Thoracic aorta (tissue), 2 donors: ENCODE data around the gene MAP1B. TPM values are rescaled to one million over a fixed set of nuclear protein-coding genes. Genes with fewer than 3 reads are reported as not detected.

Source experiments
- ATAC-seq: fragments of 150-250 bp; one replicate; pipeline ENCODE4 v1.8.0; 2017; ENCODE audit warnings: low read depth; ENCODE audit not compliant: insufficient number of reproducible peaks, low FRiP score
- DNase-seq: peaks from one replicate; pipeline ENCODE4 v3.0.0-alpha.2; 2020; ENCODE audit warnings: low spot score
- H3K27ac ChIP-seq, 2 donors: fragments of 200-600 bp; sonication (generic); 1 replicate in 1 of 2; 2 replicates in 1 of 2; pipeline ENCODE4 v1.5.1; 2016; ENCODE audit warnings: mild to moderate bottlenecking in 2 of 2, moderate library complexity in 2 of 2
- H3K27me3 ChIP-seq: fragments of 200-600 bp; sonication (generic); replicated peaks from 2 replicates; pipeline ENCODE4 v1.6.0; 2016; ENCODE audit warnings: mild to moderate bottlenecking; ENCODE audit not compliant: insufficient read depth
- H3K36me3 ChIP-seq: fragments of 200-600 bp; sonication (generic); one replicate; pipeline ENCODE4 v1.5.1; 2016
- H3K4me1 ChIP-seq, 2 donors: fragments of 200-600 bp; sonication (generic); 1 replicate in 1 of 2; 2 replicates in 1 of 2; pipeline versions ENCODE4 v1.5.1 to v1.6.0; 2016; ENCODE audit warnings: low read depth in 2 of 2, mild to moderate bottlenecking in 1 of 2; ENCODE audit not compliant: control insufficient read depth in 1 of 2
- H3K4me3 ChIP-seq: fragments of 200-600 bp; sonication (generic); 2 replicates; pipeline ENCODE4 v1.5.1; 2016; ENCODE audit warnings: mild to moderate bottlenecking
- H3K9me3 ChIP-seq: fragments of 200-600 bp; sonication (generic); 2 replicates; pipeline ENCODE4 v1.5.1; 2016
- total RNA-seq, 2 donors: library from RNA; depleted of rRNA; stranded (reverse); fragments of >200 nt; gene quantifications; one replicate each; pipeline versions ENCODE4 v1.1.0 to v1.2.3, GENCODE V29; 2016
- TF ChIP-seq, protein P1 (sequence below): fragments of 200-600 bp; sonication (generic); IDR thresholded peaks from one replicate; pipeline ENCODE4 v1.5.1; 2019; ENCODE audit warnings: antibody characterized with exemption

The MAP1B gene
- total RNA-seq, 2 donors from 2014 or later: 616 to 1,045 TPM

DNA sequence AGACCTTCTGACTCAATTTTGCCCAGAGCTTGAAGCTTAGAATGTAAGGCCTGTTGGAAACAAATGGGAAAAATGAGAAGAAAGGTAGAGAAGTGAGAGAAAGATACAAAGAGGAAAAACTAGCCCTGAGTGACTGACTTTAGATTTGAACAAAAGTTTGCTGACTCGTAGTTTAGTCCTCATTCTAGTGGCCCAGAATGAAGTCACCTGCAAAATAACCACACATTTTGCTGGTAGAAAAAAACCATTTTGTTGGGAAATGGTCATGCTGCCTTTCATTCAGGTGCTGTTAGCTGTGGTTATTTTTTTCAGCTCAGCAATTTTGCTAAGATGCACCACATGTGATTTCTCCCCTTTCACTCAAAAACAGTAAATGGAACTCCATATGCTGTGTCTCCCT is 113.8 kb downstream of the MAP1B start:
- Histone ChIP-seq H3K27ac (no peak overlapping the region), H3K36me3 (peaks cover 25% of the 10 kb centered on the region), H3K27me3 (no peaks in the 10 kb centered on the region), H3K4me1 (peaks cover 0 to 5% of the 10 kb centered on the region in 2 donors), H3K9me3 (no peaks in the 10 kb centered on the region), H3K4me3 (no peak overlapping the region)
- DNase-seq: no peak
- TF ChIP-seq, protein P1, sequence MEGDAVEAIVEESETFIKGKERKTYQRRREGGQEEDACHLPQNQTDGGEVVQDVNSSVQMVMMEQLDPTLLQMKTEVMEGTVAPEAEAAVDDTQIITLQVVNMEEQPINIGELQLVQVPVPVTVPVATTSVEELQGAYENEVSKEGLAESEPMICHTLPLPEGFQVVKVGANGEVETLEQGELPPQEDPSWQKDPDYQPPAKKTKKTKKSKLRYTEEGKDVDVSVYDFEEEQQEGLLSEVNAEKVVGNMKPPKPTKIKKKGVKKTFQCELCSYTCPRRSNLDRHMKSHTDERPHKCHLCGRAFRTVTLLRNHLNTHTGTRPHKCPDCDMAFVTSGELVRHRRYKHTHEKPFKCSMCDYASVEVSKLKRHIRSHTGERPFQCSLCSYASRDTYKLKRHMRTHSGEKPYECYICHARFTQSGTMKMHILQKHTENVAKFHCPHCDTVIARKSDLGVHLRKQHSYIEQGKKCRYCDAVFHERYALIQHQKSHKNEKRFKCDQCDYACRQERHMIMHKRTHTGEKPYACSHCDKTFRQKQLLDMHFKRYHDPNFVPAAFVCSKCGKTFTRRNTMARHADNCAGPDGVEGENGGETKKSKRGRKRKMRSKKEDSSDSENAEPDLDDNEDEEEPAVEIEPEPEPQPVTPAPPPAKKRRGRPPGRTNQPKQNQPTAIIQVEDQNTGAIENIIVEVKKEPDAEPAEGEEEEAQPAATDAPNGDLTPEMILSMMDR: no peak
- no peak for ATAC-seq

DNA sequence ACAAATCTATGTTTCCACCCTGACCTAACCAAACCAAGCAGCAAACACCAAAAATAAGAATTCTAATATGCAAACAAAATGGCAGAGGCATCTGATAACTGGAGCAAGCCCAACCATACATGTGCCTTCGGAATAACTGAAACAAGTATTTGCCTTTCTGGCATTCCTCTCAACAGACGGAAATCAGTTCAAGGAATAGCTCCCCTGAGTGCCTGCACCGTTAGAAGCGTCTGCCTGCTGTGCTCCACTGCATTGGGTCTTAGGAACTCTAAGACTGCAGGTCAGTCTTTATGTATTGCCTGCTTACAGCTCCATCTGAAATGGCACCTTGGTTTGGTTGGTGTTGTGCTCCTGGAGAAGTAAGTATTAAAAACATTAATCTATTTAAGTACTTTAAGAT is 114.3 kb downstream of the MAP1B start:
- Histone ChIP-seq H3K4me1 (peaks cover 0 to 5% of the 10 kb centered on the region in 2 donors), H3K27ac (no peak overlapping the region), H3K4me3 (no peak overlapping the region), H3K9me3 (no peaks in the 10 kb centered on the region), H3K36me3 (peaks cover 25% of the 10 kb centered on the region), H3K27me3 (no peaks in the 10 kb centered on the region)
- DNase-seq: no peak
- TF ChIP-seq, protein P1: no peak
- ATAC-seq: no peak

DNA sequence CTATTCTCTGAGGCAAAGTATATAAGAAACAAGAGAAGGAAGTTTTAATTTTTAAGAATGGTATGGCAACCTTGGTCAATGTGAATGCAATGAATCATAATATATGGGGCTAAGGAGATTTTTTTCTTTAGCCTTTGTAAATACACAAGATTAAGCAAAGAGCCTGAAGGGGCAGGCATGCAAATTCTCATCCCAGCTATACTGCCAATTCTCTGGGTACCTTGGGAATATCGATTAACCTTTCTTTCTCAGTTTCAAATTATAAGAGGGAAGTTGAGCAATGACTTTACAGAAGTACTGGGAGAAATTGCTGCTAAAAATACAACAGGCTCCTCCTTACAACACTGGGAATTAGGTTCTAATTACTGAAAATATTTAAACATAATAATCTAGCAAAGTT is 115.2 kb downstream of the MAP1B start:
- DNase-seq: no peak
- Histone ChIP-seq H3K4me1 (peaks cover 0 to 5% of the 10 kb centered on the region in 2 donors), H3K27me3 (no peaks in the 10 kb centered on the region), H3K36me3 (peaks cover 30% of the 10 kb centered on the region), H3K4me3 (no peak overlapping the region), H3K27ac (no peak overlapping the region), H3K9me3 (no peaks in the 10 kb centered on the region)
- no peak for ATAC-seq
- TF ChIP-seq, protein P1: no peak

DNA sequence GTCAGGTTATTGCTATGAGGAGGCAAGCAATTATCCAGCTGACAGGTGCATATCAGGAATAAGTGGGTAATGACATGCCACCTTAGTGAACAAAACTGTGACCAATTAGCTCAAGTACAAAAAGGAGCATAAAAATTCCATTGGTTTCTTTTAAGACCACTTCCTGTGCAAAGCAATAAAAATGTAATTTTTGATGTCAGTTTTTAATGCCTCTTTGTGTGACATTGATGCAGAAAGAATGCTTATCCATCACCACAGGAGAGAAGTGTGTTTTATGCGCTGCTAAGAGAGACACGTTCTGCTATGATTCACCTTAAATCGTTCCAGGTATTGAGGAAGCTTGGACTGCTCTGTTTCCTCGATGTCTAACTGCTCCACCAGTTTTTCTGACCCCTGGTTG is 116.1 kb downstream of the MAP1B start:
- Histone ChIP-seq H3K27me3 (no peaks in the 10 kb centered on the region), H3K36me3 (peaks cover 25% of the 10 kb centered on the region)
- no peak for ATAC-seq

DNA sequence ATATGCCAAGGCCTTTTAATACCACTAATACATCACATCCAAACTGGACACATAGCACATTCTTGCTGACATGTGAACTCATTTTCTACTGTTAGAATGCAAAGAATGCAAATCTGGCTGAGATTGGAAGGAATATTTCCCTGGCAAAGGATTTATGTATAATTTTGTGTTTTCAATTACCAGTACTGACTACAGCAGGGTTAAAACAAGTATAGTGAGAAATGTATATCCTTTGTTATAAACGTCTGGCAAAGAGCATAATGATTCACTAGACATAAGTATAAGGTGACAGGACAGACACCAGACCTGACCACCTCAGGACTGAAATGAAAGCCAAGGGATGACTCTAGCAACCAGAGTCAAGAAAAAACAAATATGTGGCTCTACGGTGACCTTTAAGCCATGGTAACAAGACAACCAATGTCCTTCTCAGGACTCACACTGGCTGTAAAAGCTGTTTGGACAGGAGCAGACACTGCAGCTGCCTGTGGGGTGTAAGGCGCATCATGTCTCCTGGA is 117.7 kb downstream of the MAP1B start:
- Histone ChIP-seq H3K9me3 (no peaks in the 10 kb centered on the region), H3K36me3 (peaks cover 13% of the 10 kb centered on the region), H3K4me1 (peaks cover 0 to 5% of the 10 kb centered on the region in 2 donors), H3K4me3 (no peak overlapping the region), H3K27ac (no peak overlapping the region), H3K27me3 (no peaks in the 10 kb centered on the region)
- ATAC-seq: no peak
- no peak for DNase-seq
- TF ChIP-seq, protein P1: no peak

More for the DNA sequence above, 116.1 kb downstream of the MAP1B start:
- DNase-seq: no peak
- Histone ChIP-seq H3K4me1 (peaks cover 0 to 5% of the 10 kb centered on the region in 2 donors), H3K27ac (no peak overlapping the region), H3K9me3 (no peaks in the 10 kb centered on the region), H3K4me3 (no peak overlapping the region)
- TF ChIP-seq, protein P1: no peak
